Measurements from ENCODE around the gene RPS15A.

DNA sequence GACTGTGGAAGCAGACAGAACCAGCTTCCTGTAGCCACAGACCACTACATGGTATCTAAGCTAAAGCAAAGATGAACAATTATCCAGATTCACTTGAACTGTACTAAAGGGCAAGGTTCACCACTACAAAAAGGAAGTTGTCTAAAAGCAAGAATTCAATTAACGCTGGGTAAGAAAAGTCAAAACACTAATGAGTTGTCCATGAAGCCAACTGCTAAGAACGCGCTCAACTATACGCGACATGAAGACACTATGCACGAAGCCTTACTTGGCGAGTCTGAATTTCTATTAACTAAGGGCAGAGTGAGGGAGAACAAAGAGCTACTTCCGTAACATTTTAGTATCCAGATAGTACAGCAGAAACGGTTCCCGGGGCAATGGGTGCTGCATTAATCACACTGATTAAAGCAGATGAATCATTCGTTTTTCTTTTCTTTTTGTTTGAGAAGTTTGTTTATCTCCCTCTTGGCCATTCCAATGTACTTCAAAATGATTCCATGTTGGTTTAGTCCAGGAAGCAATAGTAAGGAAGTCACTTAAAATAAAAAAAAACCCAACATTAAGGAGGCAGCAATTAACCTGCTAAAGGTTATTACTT lies 2.8 kb upstream of the RPS15A start:
- TF ChIP-seq POLR2AphosphoS2 (conservative IDR thresholded peaks at IDR 0.05; ENCODE audit: low read length), result no peak
- TF ChIP-seq JUN (IDR thresholded peaks at IDR 0.05), result no peak
- TF ChIP-seq, protein P1, sequence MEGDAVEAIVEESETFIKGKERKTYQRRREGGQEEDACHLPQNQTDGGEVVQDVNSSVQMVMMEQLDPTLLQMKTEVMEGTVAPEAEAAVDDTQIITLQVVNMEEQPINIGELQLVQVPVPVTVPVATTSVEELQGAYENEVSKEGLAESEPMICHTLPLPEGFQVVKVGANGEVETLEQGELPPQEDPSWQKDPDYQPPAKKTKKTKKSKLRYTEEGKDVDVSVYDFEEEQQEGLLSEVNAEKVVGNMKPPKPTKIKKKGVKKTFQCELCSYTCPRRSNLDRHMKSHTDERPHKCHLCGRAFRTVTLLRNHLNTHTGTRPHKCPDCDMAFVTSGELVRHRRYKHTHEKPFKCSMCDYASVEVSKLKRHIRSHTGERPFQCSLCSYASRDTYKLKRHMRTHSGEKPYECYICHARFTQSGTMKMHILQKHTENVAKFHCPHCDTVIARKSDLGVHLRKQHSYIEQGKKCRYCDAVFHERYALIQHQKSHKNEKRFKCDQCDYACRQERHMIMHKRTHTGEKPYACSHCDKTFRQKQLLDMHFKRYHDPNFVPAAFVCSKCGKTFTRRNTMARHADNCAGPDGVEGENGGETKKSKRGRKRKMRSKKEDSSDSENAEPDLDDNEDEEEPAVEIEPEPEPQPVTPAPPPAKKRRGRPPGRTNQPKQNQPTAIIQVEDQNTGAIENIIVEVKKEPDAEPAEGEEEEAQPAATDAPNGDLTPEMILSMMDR (IDR thresholded peaks at IDR 0.05), result no peak
- no peak for TF ChIP-seq POLR2A (IDR thresholded peaks at IDR 0.05; ENCODE audit: low read length)
- TF ChIP-seq, protein P2, sequence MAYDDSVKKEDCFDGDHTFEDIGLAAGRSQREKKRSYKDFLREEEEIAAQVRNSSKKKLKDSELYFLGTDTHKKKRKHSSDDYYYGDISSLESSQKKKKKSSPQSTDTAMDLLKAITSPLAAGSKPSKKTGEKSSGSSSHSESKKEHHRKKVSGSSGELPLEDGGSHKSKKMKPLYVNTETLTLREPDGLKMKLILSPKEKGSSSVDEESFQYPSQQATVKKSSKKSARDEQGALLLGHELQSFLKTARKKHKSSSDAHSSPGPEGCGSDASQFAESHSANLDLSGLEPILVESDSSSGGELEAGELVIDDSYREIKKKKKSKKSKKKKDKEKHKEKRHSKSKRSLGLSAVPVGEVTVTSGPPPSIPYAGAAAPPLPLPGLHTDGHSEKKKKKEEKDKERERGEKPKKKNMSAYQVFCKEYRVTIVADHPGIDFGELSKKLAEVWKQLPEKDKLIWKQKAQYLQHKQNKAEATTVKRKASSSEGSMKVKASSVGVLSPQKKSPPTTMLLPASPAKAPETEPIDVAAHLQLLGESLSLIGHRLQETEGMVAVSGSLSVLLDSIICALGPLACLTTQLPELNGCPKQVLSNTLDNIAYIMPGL (CRISPR knock-in tag; IDR thresholded peaks at IDR 0.05; ENCODE audit: borderline replicate concordance), result no peak
- TF ChIP-seq, protein P3, sequence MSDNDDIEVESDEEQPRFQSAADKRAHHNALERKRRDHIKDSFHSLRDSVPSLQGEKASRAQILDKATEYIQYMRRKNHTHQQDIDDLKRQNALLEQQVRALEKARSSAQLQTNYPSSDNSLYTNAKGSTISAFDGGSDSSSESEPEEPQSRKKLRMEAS (IDR thresholded peaks at IDR 0.05), result no peak
- no peak for TF ChIP-seq CEBPB (IDR thresholded peaks at IDR 0.05)
- TF ChIP-seq JUNB (IDR thresholded peaks at IDR 0.05), result no peak
- TF ChIP-seq E2F6 (IDR thresholded peaks at IDR 0.05; ENCODE audit: borderline replicate concordance, low read depth), result no peak
- TF ChIP-seq, protein P4, sequence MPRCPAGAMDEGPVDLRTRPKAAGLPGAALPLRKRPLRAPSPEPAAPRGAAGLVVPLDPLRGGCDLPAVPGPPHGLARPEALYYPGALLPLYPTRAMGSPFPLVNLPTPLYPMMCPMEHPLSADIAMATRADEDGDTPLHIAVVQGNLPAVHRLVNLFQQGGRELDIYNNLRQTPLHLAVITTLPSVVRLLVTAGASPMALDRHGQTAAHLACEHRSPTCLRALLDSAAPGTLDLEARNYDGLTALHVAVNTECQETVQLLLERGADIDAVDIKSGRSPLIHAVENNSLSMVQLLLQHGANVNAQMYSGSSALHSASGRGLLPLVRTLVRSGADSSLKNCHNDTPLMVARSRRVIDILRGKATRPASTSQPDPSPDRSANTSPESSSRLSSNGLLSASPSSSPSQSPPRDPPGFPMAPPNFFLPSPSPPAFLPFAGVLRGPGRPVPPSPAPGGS (IDR thresholded peaks at IDR 0.05), result no peak
